Measurements from ENCODE around the gene PRSS22.

DNA sequence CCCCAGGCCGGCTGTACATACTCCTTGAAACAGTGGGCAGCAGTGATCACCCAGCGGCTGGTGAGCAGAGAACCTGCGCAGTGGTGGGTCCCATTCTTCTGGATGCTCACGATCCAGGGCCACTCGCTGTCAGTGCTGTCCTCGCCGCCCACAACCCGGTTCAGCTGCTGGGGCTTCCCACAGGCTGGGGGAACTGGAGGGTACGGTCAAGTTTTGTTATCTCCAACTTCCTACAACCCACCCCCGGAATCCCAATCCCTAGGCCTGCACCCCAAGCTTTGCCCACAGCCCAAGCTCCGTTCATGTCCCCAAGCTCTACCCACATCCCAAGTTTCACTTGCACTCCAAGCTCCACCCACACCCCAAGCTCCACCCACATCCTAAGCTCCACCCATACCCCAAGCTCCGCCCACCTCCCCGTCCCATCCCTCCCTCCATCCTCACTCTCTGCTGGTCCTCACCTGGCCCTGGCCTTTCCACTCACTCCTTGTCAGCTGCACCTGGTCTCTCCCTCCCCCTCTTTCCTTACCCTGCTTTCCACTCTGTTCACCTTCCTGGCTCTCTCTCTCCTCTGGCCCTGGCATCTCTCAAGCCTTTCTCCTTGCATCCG, 1.8 kb downstream of the PRSS22 start:
- TF ChIP-seq, protein P1, sequence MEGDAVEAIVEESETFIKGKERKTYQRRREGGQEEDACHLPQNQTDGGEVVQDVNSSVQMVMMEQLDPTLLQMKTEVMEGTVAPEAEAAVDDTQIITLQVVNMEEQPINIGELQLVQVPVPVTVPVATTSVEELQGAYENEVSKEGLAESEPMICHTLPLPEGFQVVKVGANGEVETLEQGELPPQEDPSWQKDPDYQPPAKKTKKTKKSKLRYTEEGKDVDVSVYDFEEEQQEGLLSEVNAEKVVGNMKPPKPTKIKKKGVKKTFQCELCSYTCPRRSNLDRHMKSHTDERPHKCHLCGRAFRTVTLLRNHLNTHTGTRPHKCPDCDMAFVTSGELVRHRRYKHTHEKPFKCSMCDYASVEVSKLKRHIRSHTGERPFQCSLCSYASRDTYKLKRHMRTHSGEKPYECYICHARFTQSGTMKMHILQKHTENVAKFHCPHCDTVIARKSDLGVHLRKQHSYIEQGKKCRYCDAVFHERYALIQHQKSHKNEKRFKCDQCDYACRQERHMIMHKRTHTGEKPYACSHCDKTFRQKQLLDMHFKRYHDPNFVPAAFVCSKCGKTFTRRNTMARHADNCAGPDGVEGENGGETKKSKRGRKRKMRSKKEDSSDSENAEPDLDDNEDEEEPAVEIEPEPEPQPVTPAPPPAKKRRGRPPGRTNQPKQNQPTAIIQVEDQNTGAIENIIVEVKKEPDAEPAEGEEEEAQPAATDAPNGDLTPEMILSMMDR (IDR thresholded peaks at IDR 0.05): no peak
- TF ChIP-seq POLR2AphosphoS5 (IDR thresholded peaks at IDR 0.05) (no peak), POLR2A (IDR thresholded peaks at IDR 0.05) (no peak)
